Liver (tissue), 9 donors: ENCODE measurements around the gene MTHFD2L. TPM values are rescaled to one million over a fixed set of nuclear protein-coding genes. Genes with fewer than 3 reads are reported as not detected.

Source experiments
- DNase-seq: peaks from one replicate; pipeline ENCODE4 v3.0.0-alpha.2; 2017; ENCODE audit warnings: low spot score
- H3K27ac ChIP-seq, 2 donors: one replicate each; pipeline ENCODE4 v1.7.0; 2013; ENCODE audit warnings: inconsistent platforms in 2 of 2, low read length in 2 of 2, control low read depth in 1 of 2, low read depth in 1 of 2, mild to moderate bottlenecking in 1 of 2
- H3K27me3 ChIP-seq, 4 donors: one replicate each; pipeline versions ENCODE4 v1.6.1 to v1.7.0; 2013; ENCODE audit warnings: low read length in 3 of 4, inconsistent platforms in 1 of 4, mild to moderate bottlenecking in 1 of 4, moderate library complexity in 1 of 4; ENCODE audit not compliant: control insufficient read depth in 4 of 4, insufficient read depth in 4 of 4
- H3K36me3 ChIP-seq, 4 donors: one replicate each; pipeline versions ENCODE4 v1.6.1 to v1.7.0; 2013; ENCODE audit warnings: low read length in 3 of 4, mild to moderate bottlenecking in 3 of 4, low read depth in 1 of 4, moderate library complexity in 1 of 4; ENCODE audit not compliant: control insufficient read depth in 4 of 4, insufficient read depth in 3 of 4
- H3K4me1 ChIP-seq, 4 donors: one replicate each; pipeline versions ENCODE4 v1.6.1 to v1.7.0; 2013; ENCODE audit warnings: low read length in 3 of 4, mild to moderate bottlenecking in 3 of 4, moderate library complexity in 1 of 4; ENCODE audit not compliant: control insufficient read depth in 4 of 4, insufficient read depth in 4 of 4
- H3K4me3 ChIP-seq, 3 donors: one replicate each; pipeline versions ENCODE4 v1.6.1 to v1.7.0; 2013; ENCODE audit warnings: low read length in 3 of 3, control low read depth in 1 of 3, low read depth in 1 of 3, mild to moderate bottlenecking in 1 of 3
- H3K9ac ChIP-seq, 2 donors: one replicate each; pipeline ENCODE4 v1.7.0; 2013; ENCODE audit warnings: low read length in 2 of 2, mild to moderate bottlenecking in 2 of 2, moderate library complexity in 2 of 2, control low read depth in 1 of 2, low read depth in 1 of 2
- H3K9me3 ChIP-seq, 4 donors: one replicate each; pipeline versions ENCODE4 v1.6.1 to v1.7.0; 2013; ENCODE audit warnings: low read length in 3 of 4; ENCODE audit not compliant: control insufficient read depth in 4 of 4
- EGR1 ChIP-seq, 2 donors: IDR thresholded peaks; 2 replicates each; pipeline ENCODE4 v1.6.1; 2016 to 2018; ENCODE audit warnings: antibody characterized with exemption in 2 of 2, low read depth in 2 of 2
- FOXA1 ChIP-seq: IDR thresholded peaks from 2 replicates; pipeline ENCODE4 v1.6.1; 2016; ENCODE audit warnings: antibody characterized with exemption
- FOXA2 ChIP-seq: IDR thresholded peaks from 2 replicates; pipeline ENCODE4 v1.6.1; 2016; ENCODE audit warnings: antibody characterized with exemption
- GABPA ChIP-seq, 2 donors: IDR thresholded peaks in 1 of 2; conservative IDR thresholded peaks in 1 of 2; 2 replicates each; pipeline ENCODE4 v1.6.1; 2016; ENCODE audit warnings: antibody characterized with exemption in 2 of 2, mild to moderate bottlenecking in 1 of 2, moderate library complexity in 1 of 2
- HNF4A ChIP-seq, 2 donors: conservative IDR thresholded peaks; 2 replicates each; pipeline ENCODE4 v1.6.1; 2016; ENCODE audit warnings: antibody characterized with exemption in 2 of 2, mild to moderate bottlenecking in 2 of 2
- JUND ChIP-seq, 2 donors: IDR thresholded peaks; 2 replicates each; pipeline ENCODE4 v1.6.1; 2016; ENCODE audit warnings: antibody characterized with exemption in 2 of 2
- RXRA ChIP-seq, 2 donors: IDR thresholded peaks; 2 replicates each; pipeline ENCODE4 v1.6.1; 2017 to 2018; ENCODE audit warnings: antibody characterized with exemption in 2 of 2, mild to moderate bottlenecking in 1 of 2
- TAF1 ChIP-seq: conservative IDR thresholded peaks from 2 replicates; pipeline ENCODE4 v1.6.1; 2016; ENCODE audit warnings: antibody characterized with exemption, mild to moderate bottlenecking
- YY1 ChIP-seq: IDR thresholded peaks from 2 replicates; pipeline ENCODE4 v1.6.1; 2016; ENCODE audit warnings: antibody characterized with exemption, mild to moderate bottlenecking
- WGBS: extraction: QIAGEN DNeasy Blood & Tissue Kit; methylation state at CpG from one replicate; pipeline ENCODE4 v1.1.7; 2013; 5-methylcytosine and 5-hydroxymethylcytosine counted together
- polyA plus RNA-seq, 2 donors: library from polyadenylated mRNA; stranded (reverse) in 1 of 2; unstranded in 1 of 2; fragments of 200-250 nt in 1 of 2; fragments of >200 nt in 1 of 2; fragmentation: Nextera tagmentation in 1 of 2; extraction: Ambion mirVana in 1 of 2; gene quantifications; one replicate each; pipeline versions ENCODE4 v1.2.1 to v1.2.3, GENCODE V29; 2013 to 2015
- total RNA-seq, 2 donors: library from RNA; depleted of rRNA; stranded (reverse); fragments of >200 nt; gene quantifications; one replicate each; pipeline ENCODE4 v1.2.3, GENCODE V29; 2014
- TF ChIP-seq, protein P1 (sequence below): IDR thresholded peaks from 2 replicates; pipeline ENCODE4 v1.6.1; 2016; ENCODE audit warnings: antibody characterized with exemption
- TF ChIP-seq, protein P2 (sequence below): IDR thresholded peaks from 2 replicates; pipeline ENCODE4 v1.6.1; 2016; ENCODE audit warnings: antibody characterized with exemption
- TF ChIP-seq, protein P3 (sequence below): fragments of 150-350 bp; IDR thresholded peaks from 2 replicates; pipeline ENCODE4 v1.5.1; 2017; ENCODE audit warnings: improper control_type of control experiment, low read depth, low read length; ENCODE audit not compliant: missing input control
- TF ChIP-seq, protein P4 (sequence below): IDR thresholded peaks from 2 replicates; pipeline ENCODE4 v1.6.1; 2016; ENCODE audit warnings: antibody characterized with exemption, mild to moderate bottlenecking
- TF ChIP-seq, protein P5 (sequence below): IDR thresholded peaks from 2 replicates; pipeline ENCODE4 v1.6.1; 2016; ENCODE audit warnings: antibody characterized with exemption
- donor health status: healthy.
- donor health status: healthy.
- donor health status: healthy.
- donor health status: healthy.
- donor health status: healthy.

MTHFD2L gene
- total and polyA plus RNA-seq, 4 donors = 7.4 to 51.5 (median 31.1) TPM

DNA sequence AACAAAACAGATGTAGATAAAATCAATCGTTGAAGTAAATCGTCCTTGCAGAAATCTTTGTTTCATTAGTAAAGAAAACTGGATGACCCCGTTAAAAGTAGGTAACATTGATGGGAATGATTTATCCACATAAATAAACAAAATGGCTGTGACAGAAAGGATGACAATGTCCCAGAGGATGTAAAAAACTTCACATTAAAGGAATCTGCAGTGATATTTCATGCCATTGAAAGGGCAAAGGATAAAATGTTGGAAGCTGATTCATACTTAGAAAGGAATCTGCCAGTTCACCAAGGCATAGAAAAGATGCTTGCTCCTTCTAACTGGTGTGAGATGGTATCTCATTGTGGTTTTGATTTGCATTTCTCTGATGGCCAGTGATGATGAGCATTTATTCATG lies 126.1 kb downstream of the MTHFD2L start:
- WGBS = 70% methylated on average over 3 of the region's 3 CpGs
- H3K4me3 ChIP-seq = no peak overlapping the region
- TF ChIP-seq YY1 (no peak), HNF4A (conservative IDR thresholded peaks at IDR 0.05) (no peak), RXRA (IDR thresholded peaks at IDR 0.05) (no peak), EGR1 (IDR thresholded peaks at IDR 0.05; ENCODE audit: low read depth in 2 of 2) (no peak), FOXA2 (no peak), JUND (IDR thresholded peaks at IDR 0.05) (no peak), FOXA1 (no peak), TAF1 (no peak)
- TF ChIP-seq, protein P1, sequence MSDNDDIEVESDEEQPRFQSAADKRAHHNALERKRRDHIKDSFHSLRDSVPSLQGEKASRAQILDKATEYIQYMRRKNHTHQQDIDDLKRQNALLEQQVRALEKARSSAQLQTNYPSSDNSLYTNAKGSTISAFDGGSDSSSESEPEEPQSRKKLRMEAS = no peak
- TF ChIP-seq, protein P2, sequence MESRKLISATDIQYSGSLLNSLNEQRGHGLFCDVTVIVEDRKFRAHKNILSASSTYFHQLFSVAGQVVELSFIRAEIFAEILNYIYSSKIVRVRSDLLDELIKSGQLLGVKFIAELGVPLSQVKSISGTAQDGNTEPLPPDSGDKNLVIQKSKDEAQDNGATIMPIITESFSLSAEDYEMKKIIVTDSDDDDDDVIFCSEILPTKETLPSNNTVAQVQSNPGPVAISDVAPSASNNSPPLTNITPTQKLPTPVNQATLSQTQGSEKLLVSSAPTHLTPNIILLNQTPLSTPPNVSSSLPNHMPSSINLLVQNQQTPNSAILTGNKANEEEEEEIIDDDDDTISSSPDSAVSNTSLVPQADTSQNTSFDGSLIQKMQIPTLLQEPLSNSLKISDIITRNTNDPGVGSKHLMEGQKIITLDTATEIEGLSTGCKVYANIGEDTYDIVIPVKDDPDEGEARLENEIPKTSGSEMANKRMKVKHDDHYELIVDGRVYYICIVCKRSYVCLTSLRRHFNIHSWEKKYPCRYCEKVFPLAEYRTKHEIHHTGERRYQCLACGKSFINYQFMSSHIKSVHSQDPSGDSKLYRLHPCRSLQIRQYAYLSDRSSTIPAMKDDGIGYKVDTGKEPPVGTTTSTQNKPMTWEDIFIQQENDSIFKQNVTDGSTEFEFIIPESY = no peak
- TF ChIP-seq, protein P3, sequence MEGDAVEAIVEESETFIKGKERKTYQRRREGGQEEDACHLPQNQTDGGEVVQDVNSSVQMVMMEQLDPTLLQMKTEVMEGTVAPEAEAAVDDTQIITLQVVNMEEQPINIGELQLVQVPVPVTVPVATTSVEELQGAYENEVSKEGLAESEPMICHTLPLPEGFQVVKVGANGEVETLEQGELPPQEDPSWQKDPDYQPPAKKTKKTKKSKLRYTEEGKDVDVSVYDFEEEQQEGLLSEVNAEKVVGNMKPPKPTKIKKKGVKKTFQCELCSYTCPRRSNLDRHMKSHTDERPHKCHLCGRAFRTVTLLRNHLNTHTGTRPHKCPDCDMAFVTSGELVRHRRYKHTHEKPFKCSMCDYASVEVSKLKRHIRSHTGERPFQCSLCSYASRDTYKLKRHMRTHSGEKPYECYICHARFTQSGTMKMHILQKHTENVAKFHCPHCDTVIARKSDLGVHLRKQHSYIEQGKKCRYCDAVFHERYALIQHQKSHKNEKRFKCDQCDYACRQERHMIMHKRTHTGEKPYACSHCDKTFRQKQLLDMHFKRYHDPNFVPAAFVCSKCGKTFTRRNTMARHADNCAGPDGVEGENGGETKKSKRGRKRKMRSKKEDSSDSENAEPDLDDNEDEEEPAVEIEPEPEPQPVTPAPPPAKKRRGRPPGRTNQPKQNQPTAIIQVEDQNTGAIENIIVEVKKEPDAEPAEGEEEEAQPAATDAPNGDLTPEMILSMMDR = no peak
- TF ChIP-seq, protein P4, sequence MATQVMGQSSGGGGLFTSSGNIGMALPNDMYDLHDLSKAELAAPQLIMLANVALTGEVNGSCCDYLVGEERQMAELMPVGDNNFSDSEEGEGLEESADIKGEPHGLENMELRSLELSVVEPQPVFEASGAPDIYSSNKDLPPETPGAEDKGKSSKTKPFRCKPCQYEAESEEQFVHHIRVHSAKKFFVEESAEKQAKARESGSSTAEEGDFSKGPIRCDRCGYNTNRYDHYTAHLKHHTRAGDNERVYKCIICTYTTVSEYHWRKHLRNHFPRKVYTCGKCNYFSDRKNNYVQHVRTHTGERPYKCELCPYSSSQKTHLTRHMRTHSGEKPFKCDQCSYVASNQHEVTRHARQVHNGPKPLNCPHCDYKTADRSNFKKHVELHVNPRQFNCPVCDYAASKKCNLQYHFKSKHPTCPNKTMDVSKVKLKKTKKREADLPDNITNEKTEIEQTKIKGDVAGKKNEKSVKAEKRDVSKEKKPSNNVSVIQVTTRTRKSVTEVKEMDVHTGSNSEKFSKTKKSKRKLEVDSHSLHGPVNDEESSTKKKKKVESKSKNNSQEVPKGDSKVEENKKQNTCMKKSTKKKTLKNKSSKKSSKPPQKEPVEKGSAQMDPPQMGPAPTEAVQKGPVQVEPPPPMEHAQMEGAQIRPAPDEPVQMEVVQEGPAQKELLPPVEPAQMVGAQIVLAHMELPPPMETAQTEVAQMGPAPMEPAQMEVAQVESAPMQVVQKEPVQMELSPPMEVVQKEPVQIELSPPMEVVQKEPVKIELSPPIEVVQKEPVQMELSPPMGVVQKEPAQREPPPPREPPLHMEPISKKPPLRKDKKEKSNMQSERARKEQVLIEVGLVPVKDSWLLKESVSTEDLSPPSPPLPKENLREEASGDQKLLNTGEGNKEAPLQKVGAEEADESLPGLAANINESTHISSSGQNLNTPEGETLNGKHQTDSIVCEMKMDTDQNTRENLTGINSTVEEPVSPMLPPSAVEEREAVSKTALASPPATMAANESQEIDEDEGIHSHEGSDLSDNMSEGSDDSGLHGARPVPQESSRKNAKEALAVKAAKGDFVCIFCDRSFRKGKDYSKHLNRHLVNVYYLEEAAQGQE = no peak
- TF ChIP-seq, protein P5, sequence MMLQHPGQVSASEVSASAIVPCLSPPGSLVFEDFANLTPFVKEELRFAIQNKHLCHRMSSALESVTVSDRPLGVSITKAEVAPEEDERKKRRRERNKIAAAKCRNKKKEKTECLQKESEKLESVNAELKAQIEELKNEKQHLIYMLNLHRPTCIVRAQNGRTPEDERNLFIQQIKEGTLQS = no peak
- H3K27me3 ChIP-seq = no peaks in the 10 kb centered on the region
- H3K9me3 ChIP-seq = no peaks in the 10 kb centered on the region
- H3K4me1 ChIP-seq = no peaks in the 10 kb centered on the region
- no peak overlapping the region for H3K27ac ChIP-seq
- no peak overlapping the region for H3K9ac ChIP-seq
- H3K36me3 ChIP-seq = peaks cover 0 to 3% (median under 1%) of the 10 kb centered on the region in 4 donors
- DNase-seq = no peak

DNA sequence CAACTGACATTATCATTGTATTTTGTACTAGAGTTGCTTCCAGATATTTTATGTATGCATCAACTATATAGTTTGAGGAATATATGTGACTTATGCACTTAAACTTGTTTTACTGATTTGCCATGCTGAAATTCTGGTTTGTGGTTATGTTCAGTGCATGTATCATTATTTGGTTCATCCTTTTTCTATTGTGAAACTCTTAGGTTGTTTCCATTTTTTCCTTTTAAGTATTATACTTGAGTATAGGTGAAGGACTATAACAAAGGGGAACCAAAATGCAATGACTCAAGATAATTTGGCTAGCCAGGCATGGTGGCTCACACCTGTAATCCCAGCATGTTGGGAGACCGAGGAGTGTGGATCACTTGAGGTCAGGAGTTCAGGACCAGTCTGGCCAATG lies 129.2 kb downstream of the MTHFD2L start:
- Histone ChIP-seq H3K4me3 (no peak overlapping the region), H3K4me1 (no peaks in the 10 kb centered on the region), H3K9ac (no peak overlapping the region), H3K27me3 (no peaks in the 10 kb centered on the region), H3K9me3 (no peaks in the 10 kb centered on the region), H3K36me3 (peaks cover 0 to 3% (median under 1%) of the 10 kb centered on the region in 4 donors), H3K27ac (no peak overlapping the region)
- DNase-seq = no peak
- no peak for TF ChIP-seq FOXA1
- TF ChIP-seq FOXA2 = no peak
- no peak for TF ChIP-seq GABPA (IDR thresholded peaks at IDR 0.05 in 1 of 2, conservative IDR thresholded peaks at IDR 0.05 in 1 of 2)
- TF ChIP-seq, protein P2 = no peak
- WGBS = 96% methylated on average over 1 of the region's 1 CpG
